ENCODE data around the gene ALOXE3. TPM values are rescaled to one million over a fixed set of nuclear protein-coding genes. Genes with fewer than 3 reads are reported as not detected.

The ALOXE3 gene
- total and polyA plus RNA-seq, 12 donors = 0.09 TPM; not detected in 11

DNA sequence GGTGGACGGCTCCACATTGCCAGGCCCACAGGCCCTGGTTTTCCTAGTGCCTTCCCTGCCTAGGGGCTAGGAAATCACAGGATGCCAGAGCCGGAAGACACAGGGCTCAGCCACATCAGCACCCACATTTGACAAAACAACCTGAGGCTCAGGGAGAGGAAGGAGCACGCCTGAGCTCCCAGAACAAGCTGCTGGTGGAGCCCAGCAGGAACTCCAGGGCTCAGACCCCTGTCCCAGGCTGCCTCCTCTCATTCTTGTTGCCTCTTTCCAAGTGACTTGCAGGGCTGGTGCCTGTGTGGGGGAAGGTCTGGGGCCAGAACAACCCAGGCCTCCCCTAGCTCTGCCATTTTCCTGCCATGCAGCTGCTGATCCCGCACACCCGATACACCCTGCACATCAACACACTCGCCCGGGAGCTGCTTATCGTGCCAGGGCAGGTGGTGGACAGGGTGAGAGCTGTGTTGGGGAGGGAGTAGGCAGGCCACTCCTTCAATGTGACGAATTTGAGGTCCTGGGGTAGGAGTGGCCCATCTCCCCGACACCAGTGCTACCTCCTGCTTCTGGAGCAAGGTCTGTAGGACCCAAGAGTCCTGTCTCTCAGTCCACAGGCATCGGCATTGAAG is 71.9 kb downstream of the ALOXE3 start:
- Histone ChIP-seq H3K4me3 (no peak overlapping the region), H3K9me3 (no peaks in the 10 kb centered on the region), H3K27me3 (peaks cover 0 to 25% (median 0%) of the 10 kb centered on the region in 7 donors), H3K27ac (no peak overlapping the region), H3K4me1 (peaks cover 0 to 10% (median 0%) of the 10 kb centered on the region in 9 donors), H3K36me3 (no peaks in the 10 kb centered on the region)
- DNase-seq (no peak), ATAC-seq (peak in 1 of 8 donors; percentile 29)
- WGBS, 2 donors = 88 to 92% methylated on average over 11 of the region's 11 CpGs
- intact Hi-C loops (cut with DNase I) = loop anchor here in 4 of 10 donors (10.0 kb wide), 5 partner anchors 132 to 312 kb away; partner anchors contain the start of gene RNF227 (in 1 of the 4)
- TF ChIP-seq, protein P1, sequence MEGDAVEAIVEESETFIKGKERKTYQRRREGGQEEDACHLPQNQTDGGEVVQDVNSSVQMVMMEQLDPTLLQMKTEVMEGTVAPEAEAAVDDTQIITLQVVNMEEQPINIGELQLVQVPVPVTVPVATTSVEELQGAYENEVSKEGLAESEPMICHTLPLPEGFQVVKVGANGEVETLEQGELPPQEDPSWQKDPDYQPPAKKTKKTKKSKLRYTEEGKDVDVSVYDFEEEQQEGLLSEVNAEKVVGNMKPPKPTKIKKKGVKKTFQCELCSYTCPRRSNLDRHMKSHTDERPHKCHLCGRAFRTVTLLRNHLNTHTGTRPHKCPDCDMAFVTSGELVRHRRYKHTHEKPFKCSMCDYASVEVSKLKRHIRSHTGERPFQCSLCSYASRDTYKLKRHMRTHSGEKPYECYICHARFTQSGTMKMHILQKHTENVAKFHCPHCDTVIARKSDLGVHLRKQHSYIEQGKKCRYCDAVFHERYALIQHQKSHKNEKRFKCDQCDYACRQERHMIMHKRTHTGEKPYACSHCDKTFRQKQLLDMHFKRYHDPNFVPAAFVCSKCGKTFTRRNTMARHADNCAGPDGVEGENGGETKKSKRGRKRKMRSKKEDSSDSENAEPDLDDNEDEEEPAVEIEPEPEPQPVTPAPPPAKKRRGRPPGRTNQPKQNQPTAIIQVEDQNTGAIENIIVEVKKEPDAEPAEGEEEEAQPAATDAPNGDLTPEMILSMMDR (IDR thresholded peaks at IDR 0.05) = no peak

Small RNA genes lying within 50 kb of the gene (microRNA-seq; reads per million reads assigned to microRNA genes)
- gene MIR4314 = 0 to 0.51 reads per million in 2 donors
- gene MIR6883 = 0 to 1.0 reads per million in 2 donors

Other genes starting within 250 kb of the ALOXE3 start
- 10 to 100 TPM in 5 of 10 donors, 1 to 10 TPM in 5; 8.2 to 22.0 (median 10.4) TPM for gene CHD3, start 229.7 kb downstream of the ALOXE3 start, total RNA-seq
- gene CHD3, start 229.7 kb downstream of the ALOXE3 start, polyA plus RNA-seq = 10 to 100 TPM; 13.7 to 29.0 TPM
- gene RNF227, start 202.2 kb downstream of the ALOXE3 start, total RNA-seq = 1 to 10 TPM in 2 of 10 donors, under 1 TPM in 8; 0.15 to 1.6 (median 0.90) TPM
- 1 to 10 TPM; 1.5 to 1.9 TPM for gene RNF227, start 202.2 kb downstream of the ALOXE3 start, polyA plus RNA-seq
- under 1 TPM; 0.11 to 0.72 (median 0.31) TPM for gene KCNAB3, start 188.7 kb downstream of the ALOXE3 start, total RNA-seq
- 1 to 10 TPM in 1 of 2 donors, under 1 TPM in 1; 0.49 to 1.5 TPM for gene KCNAB3, start 188.7 kb downstream of the ALOXE3 start, polyA plus RNA-seq
- 100 to 1,000 TPM; 104 to 166 (median 121) TPM for gene TRAPPC1, start 186.6 kb downstream of the ALOXE3 start, total RNA-seq
- 100 to 1,000 TPM; 136 to 138 TPM for gene TRAPPC1, start 186.6 kb downstream of the ALOXE3 start, polyA plus RNA-seq
- 10 to 100 TPM in 7 of 10 donors, 1 to 10 TPM in 3; 7.8 to 14.4 (median 10.7) TPM for gene CNTROB, start 186.3 kb downstream of the ALOXE3 start, total RNA-seq
- 10 to 100 TPM; 11.1 to 19.8 TPM for gene CNTROB, start 186.3 kb downstream of the ALOXE3 start, polyA plus RNA-seq
- under 1 TPM in 6 of 10 donors, not detected in 4; 0.06 to 0.69 (median 0.36) TPM for gene GUCY2D, start 115.9 kb downstream of the ALOXE3 start, total RNA-seq
- gene GUCY2D, start 115.9 kb downstream of the ALOXE3 start, polyA plus RNA-seq = not detected
- gene ALOX15B, start 79.5 kb downstream of the ALOXE3 start, total RNA-seq = under 1 TPM in 4 of 10 donors, not detected in 6; 0.10 to 0.76 (median 0.15) TPM
- 1 to 10 TPM in 1 of 2 donors, under 1 TPM in 1; 0.37 to 1.3 TPM for gene ALOX15B, start 79.5 kb downstream of the ALOXE3 start, polyA plus RNA-seq
- gene ALOX12B, start 30.8 kb downstream of the ALOXE3 start, total RNA-seq = not detected
- gene ALOX12B, start 30.8 kb downstream of the ALOXE3 start, polyA plus RNA-seq = not detected
- gene HES7, start 5.6 kb upstream of the ALOXE3 start, total RNA-seq = under 1 TPM in 5 of 10 donors, not detected in 5; 0.17 to 0.52 (median 0.38) TPM
- gene HES7, start 5.6 kb upstream of the ALOXE3 start, polyA plus RNA-seq = 1 to 10 TPM in 1 of 2 donors, under 1 TPM in 1; 0.91 to 1.5 TPM
- 100 to 1,000 TPM in 6 of 10 donors, 10 to 100 TPM in 4; 37.4 to 154 (median 112) TPM for gene PER1, start 33.9 kb upstream of the ALOXE3 start, total RNA-seq
- gene PER1, start 33.9 kb upstream of the ALOXE3 start, polyA plus RNA-seq = 100 to 1,000 TPM; 112 to 135 TPM
- 10 to 100 TPM; 46.8 to 67.8 (median 62.7) TPM for gene VAMP2, start 44.4 kb upstream of the ALOXE3 start, total RNA-seq
- gene VAMP2, start 44.4 kb upstream of the ALOXE3 start, polyA plus RNA-seq = 10 to 100 TPM; 49.0 to 54.3 TPM
- 10 to 100 TPM in 1 of 10 donors, 1 to 10 TPM in 9; 5.2 to 15.2 (median 7.3) TPM for gene TMEM107, start 57.9 kb upstream of the ALOXE3 start, total RNA-seq
- gene TMEM107, start 57.9 kb upstream of the ALOXE3 start, polyA plus RNA-seq = 1 to 10 TPM; 4.5 to 7.8 TPM
- gene BORCS6, start 71.7 kb upstream of the ALOXE3 start, total RNA-seq = 1 to 10 TPM; 5.3 to 9.4 (median 7.7) TPM
- gene BORCS6, start 71.7 kb upstream of the ALOXE3 start, polyA plus RNA-seq = 10 to 100 TPM in 1 of 2 donors, 1 to 10 TPM in 1; 4.2 to 13.8 TPM
- gene AURKB, start 92.1 kb upstream of the ALOXE3 start, total RNA-seq = 1 to 10 TPM in 3 of 10 donors, under 1 TPM in 2, not detected in 5; 0.38 to 6.4 (median 1.0) TPM
- 1 to 10 TPM in 1 of 2 donors, under 1 TPM in 1; 0.38 to 1.5 TPM for gene AURKB, start 92.1 kb upstream of the ALOXE3 start, polyA plus RNA-seq
- 10 to 100 TPM; 12.5 to 19.8 (median 14.8) TPM for gene CTC1, start 129.5 kb upstream of the ALOXE3 start, total RNA-seq
- 10 to 100 TPM in 1 of 2 donors, 1 to 10 TPM in 1; 5.9 to 19.3 TPM for gene CTC1, start 129.5 kb upstream of the ALOXE3 start, polyA plus RNA-seq
- 10 to 100 TPM in 9 of 10 donors, 1 to 10 TPM in 1; 9.6 to 17.9 (median 13.7) TPM for gene PFAS, start 130.8 kb upstream of the ALOXE3 start, total RNA-seq
- 10 to 100 TPM in 1 of 2 donors, 1 to 10 TPM in 1; 8.6 to 11.2 TPM for gene PFAS, start 130.8 kb upstream of the ALOXE3 start, polyA plus RNA-seq
- 10 to 100 TPM; 20.7 to 28.2 (median 24.4) TPM for gene RANGRF, start 170.2 kb upstream of the ALOXE3 start, total RNA-seq
- 10 to 100 TPM; 32.3 to 53.5 TPM for gene RANGRF, start 170.2 kb upstream of the ALOXE3 start, polyA plus RNA-seq
- gene SLC25A35, start 176.9 kb upstream of the ALOXE3 start, total RNA-seq = 1 to 10 TPM; 1.5 to 4.5 (median 2.3) TPM
- gene SLC25A35, start 176.9 kb upstream of the ALOXE3 start, polyA plus RNA-seq = 1 to 10 TPM; 2.4 to 6.8 TPM
- gene ARHGEF15, start 191.7 kb upstream of the ALOXE3 start, total RNA-seq = 10 to 100 TPM; 13.5 to 30.6 (median 19.4) TPM
- gene ARHGEF15, start 191.7 kb upstream of the ALOXE3 start, polyA plus RNA-seq = 10 to 100 TPM; 11.1 to 32.7 TPM
- gene ODF4, start 221.3 kb upstream of the ALOXE3 start, total RNA-seq = not detected
- not detected for gene ODF4, start 221.3 kb upstream of the ALOXE3 start, polyA plus RNA-seq